C4-2B (cell line): ENCODE measurements around the gene FOXM1.

Experiments used
- H3K27ac ChIP-seq: fragments of 450-650 bp; 2 replicates; pipeline ENCODE4 v1.5.1; 2017
- ZFX ChIP-seq: fragments of 450-650 bp; IDR thresholded peaks from 2 replicates; pipeline ENCODE4 v1.6.1; 2017
- TF ChIP-seq, protein P1 (sequence below): fragments of 450-650 bp; conservative IDR thresholded peaks from 2 replicates; pipeline ENCODE4 v1.5.1; 2017; ENCODE audit warnings: mild to moderate bottlenecking

The FOXM1 gene, protein sequence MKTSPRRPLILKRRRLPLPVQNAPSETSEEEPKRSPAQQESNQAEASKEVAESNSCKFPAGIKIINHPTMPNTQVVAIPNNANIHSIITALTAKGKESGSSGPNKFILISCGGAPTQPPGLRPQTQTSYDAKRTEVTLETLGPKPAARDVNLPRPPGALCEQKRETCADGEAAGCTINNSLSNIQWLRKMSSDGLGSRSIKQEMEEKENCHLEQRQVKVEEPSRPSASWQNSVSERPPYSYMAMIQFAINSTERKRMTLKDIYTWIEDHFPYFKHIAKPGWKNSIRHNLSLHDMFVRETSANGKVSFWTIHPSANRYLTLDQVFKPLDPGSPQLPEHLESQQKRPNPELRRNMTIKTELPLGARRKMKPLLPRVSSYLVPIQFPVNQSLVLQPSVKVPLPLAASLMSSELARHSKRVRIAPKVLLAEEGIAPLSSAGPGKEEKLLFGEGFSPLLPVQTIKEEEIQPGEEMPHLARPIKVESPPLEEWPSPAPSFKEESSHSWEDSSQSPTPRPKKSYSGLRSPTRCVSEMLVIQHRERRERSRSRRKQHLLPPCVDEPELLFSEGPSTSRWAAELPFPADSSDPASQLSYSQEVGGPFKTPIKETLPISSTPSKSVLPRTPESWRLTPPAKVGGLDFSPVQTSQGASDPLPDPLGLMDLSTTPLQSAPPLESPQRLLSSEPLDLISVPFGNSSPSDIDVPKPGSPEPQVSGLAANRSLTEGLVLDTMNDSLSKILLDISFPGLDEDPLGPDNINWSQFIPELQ

DNA sequence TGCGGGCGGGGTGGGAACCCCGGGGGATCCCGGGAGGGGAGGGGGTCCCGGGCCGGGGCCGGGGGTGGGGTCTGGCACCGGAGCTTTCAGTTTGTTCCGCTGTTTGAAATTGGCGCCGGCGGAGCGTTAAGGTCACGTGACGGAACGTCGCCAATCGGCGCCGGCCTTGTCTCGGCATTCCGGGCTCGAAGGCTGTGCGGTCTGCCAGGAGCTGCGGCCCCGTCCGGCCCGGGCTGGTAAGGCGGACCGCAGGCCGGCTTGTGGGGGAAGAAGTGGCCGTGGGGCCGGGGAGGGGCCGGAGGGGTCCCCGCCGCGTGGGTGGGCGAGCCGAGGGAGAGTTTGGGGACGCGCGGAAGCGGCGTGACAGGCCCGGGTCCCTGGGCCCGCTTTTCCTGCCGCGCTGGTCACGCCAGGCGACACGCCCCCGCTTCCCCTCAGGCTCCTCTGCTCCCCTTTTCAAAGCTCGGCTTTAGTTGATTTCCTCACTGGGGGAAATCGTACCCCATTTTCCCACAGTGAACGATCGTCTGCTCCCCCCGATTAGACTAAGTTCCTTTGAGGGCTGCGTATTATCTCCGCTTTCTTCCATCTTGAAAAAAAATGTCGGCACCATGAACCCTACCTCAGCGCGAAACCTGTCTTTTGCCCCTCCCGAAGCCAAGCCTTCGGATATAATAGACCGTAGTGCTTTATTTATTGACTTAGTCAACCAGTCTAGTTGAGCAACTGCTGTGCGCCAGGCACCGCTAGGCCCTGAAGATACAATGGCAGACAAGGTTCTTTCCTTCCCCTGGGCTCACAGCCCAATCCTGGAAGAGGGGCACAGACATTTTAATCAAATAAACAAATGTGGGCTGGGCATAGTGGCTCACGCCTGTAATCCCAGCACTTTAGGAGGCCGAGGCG, at the start of gene FOXM1, which contains the start of gene RHNO1:
TSS of gene FOXM1 (minus strand) at position 128 of the 906 bp plus-strand sequence. CDS start 2,696 bp downstream, outside the sequence.
TSS of gene RHNO1 (plus strand) at position 177 of the 906 bp plus-strand sequence. CDS start 8,144 bp downstream, outside the sequence.
- H3K27ac ChIP-seq: peak within 1 kb of the TSS; percentile 90
- TF ChIP-seq ZFX: peak; percentile 75
- TF ChIP-seq, protein P1, sequence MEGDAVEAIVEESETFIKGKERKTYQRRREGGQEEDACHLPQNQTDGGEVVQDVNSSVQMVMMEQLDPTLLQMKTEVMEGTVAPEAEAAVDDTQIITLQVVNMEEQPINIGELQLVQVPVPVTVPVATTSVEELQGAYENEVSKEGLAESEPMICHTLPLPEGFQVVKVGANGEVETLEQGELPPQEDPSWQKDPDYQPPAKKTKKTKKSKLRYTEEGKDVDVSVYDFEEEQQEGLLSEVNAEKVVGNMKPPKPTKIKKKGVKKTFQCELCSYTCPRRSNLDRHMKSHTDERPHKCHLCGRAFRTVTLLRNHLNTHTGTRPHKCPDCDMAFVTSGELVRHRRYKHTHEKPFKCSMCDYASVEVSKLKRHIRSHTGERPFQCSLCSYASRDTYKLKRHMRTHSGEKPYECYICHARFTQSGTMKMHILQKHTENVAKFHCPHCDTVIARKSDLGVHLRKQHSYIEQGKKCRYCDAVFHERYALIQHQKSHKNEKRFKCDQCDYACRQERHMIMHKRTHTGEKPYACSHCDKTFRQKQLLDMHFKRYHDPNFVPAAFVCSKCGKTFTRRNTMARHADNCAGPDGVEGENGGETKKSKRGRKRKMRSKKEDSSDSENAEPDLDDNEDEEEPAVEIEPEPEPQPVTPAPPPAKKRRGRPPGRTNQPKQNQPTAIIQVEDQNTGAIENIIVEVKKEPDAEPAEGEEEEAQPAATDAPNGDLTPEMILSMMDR: no peak; the same call in 1 of the 2 replicates

DNA sequence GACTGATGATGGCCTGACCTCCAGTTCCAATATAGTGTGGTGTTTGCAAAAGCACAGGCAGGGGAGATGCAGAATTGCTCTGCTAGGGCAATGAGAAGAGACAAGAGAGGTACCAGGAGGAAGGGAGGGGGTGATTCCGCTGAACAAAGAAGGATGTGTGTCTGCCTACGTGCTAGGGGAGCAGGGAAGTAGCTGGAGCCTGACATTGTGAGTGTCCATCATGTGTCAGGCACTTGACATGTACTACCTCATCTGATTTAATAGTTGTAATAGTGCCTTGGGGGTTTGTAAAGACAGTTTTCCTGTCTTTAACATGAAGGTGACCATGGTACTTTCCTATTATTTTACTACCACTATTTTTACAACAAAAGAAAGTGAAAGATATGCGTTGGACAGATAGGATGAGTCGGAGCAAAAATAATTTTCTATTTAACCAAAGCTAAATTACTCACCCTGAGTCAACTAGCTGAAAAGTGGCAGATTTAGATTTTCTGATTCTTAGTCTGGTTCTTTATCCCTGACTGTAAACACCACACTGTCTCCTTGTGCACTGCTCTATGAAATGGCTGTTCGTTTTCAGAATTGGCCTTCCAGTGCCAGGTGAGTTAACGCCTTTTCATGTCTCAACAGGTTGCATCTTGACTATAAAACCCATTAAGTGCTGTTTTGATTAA, 48.5 kb upstream of the FOXM1 start:
- TF ChIP-seq, protein P1: no peak
- TF ChIP-seq ZFX: no peak
- no peak overlapping the region for H3K27ac ChIP-seq

DNA sequence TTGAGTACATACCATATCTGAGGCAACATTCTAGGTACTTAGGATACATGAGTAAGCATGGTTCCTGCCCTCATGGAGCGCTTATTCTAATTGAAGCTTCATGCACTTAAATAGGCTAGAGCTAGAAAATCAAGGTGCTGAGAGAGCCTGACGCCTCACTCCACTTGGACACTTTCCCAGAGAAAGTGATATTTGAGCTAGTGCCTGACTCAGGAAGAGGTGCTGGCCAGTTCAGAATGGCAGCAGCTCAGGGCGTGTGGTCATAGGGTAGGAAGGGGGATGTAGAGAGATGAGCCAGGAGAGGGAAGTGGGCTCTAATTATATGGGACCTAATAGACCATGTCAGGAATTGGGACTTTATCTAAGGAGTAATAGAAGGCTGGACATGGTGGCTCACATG, 47.0 kb upstream of the FOXM1 start:
- TF ChIP-seq ZFX: no peak
- TF ChIP-seq, protein P1: no peak
- H3K27ac ChIP-seq: no peak overlapping the region

DNA sequence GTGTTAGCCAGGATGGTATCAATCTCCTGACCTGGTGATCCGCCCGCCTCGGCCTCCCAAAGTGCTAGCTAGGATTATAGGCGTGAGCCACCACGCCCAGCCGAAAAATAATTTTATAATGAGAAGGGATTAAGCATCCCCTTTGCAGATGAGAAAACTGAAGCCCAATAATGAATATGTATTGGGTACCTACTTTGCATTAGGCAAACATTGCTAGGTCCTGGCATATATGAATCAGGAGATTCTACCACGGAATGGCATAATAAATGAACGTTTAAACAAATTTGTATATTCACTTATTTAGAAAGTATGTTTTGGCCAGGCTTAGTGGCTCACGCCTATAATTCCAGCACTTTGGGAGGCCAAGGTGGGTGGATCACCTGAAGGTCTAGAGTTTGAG, 46.1 kb upstream of the FOXM1 start:
- no peak overlapping the region for H3K27ac ChIP-seq
- TF ChIP-seq ZFX: no peak
- TF ChIP-seq, protein P1: no peak

DNA sequence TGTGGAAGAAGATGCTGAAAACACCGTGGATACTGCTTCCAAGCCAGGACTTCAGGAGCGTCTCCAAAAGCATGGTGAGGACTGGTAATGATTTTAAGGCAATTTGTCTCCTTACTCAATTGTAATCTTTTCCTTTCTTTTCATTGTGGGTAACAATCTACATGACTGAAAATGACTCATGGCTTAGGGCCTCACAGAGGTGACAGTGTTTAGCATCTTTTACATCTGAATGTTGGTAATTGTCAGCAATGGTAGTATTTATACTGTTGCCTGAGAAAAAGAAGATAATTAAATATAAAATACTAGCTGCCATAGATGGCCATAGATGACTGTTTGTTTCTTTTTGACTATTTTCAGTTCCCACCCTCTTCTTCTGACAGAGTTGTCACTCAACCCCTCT, 45.4 kb upstream of the FOXM1 start:
- no peak overlapping the region for H3K27ac ChIP-seq
- TF ChIP-seq, protein P1: no peak
- TF ChIP-seq ZFX: no peak

DNA sequence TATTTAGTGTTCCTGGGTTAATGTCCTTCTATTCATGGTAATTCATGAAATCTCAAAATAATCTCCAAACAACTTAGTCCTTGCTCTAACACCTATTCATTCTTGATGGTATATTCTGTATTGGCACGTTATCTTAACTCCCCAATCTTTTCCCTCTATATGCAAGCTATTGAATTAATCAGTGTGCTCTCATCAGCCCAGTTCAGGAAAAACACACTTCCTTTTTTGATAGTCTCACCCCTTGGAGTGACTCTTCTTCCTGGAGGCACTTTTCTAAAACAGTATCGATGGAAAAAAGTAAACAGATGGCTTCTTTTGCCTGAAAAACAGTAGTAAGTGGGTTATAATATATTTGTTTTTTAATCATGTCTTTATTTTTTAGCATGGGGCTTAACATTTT, 42.3 kb upstream of the FOXM1 start:
- TF ChIP-seq, protein P1: no peak
- TF ChIP-seq ZFX: no peak
- no peak overlapping the region for H3K27ac ChIP-seq
